GM11168 (cell line): ENCODE results near the gene CLCA1.

ENCODE experiments used
- in situ Hi-C: fragments of 300-500 bp; cut with MboI; formaldehyde crosslinking; loops from one replicate; pipeline ENCODE4 v1.12.0; 2022; ENCODE audit warnings: low sequenced_read_pairs; ENCODE audit not compliant: unreplicated experiment

CLCA1 gene

GRCh38 chr1:86468501-86468977 is at the start of gene CLCA1:
Gene CLCA1, plus strand, starts transcription at chr1:86468927. Its CDS starts 45 bp downstream, at chr1:86468972.
- in situ Hi-C loops: no loop called here

GRCh38 chr1:86419277-86419903 is 49.3 kb upstream of the CLCA1 start:
- in situ Hi-C loops: no loop called here

- in situ Hi-C loops: no loop called here
These were observed 47.0 kb upstream of the CLCA1 start for GRCh38 chr1:86421601-86422280.

GRCh38 chr1:86423473-86423872 is 45.3 kb upstream of the CLCA1 start:
- in situ Hi-C loops: no loop called here

GRCh38 chr1:86423873-86424272 is 44.9 kb upstream of the CLCA1 start, which contains the start of gene CLCA2:
Gene CLCA2, plus strand, starts transcription at chr1:86424171. Its CDS starts 77 bp downstream, at chr1:86424248.
- in situ Hi-C loops: no loop called here

GRCh38 chr1:86429122-86429725 is 39.5 kb upstream of the CLCA1 start:
- in situ Hi-C loops: no loop called here

GRCh38 chr1:86429835-86430234 is 38.9 kb upstream of the CLCA1 start:
- in situ Hi-C loops: no loop called here

- in situ Hi-C loops: no loop called here
These were observed 38.4 kb upstream of the CLCA1 start for GRCh38 chr1:86430376-86430775.

GRCh38 chr1:86434059-86434458 is 34.7 kb upstream of the CLCA1 start:
- in situ Hi-C loops: no loop called here

- in situ Hi-C loops: no loop called here
These were observed 33.4 kb upstream of the CLCA1 start for GRCh38 chr1:86435327-86435726.

GRCh38 chr1:86436041-86436440 is 32.7 kb upstream of the CLCA1 start:
- in situ Hi-C loops: no loop called here

GRCh38 chr1:86441581-86441980 is 27.1 kb upstream of the CLCA1 start:
- in situ Hi-C loops: no loop called here

GRCh38 chr1:86441997-86442396 is 26.7 kb upstream of the CLCA1 start:
- in situ Hi-C loops: no loop called here

- in situ Hi-C loops: no loop called here
These were observed 22.8 kb upstream of the CLCA1 start for GRCh38 chr1:86445919-86446318.

- in situ Hi-C loops: no loop called here
These were observed 21.4 kb upstream of the CLCA1 start for GRCh38 chr1:86447198-86447790.

GRCh38 chr1:86448670-86449069 is 20.1 kb upstream of the CLCA1 start:
- in situ Hi-C loops: no loop called here

- in situ Hi-C loops: no loop called here
These were observed 19.6 kb upstream of the CLCA1 start for GRCh38 chr1:86449103-86449502.

- in situ Hi-C loops: no loop called here
These were observed 17.9 kb upstream of the CLCA1 start for GRCh38 chr1:86450847-86451246.

- in situ Hi-C loops: no loop called here
These were observed 15.1 kb upstream of the CLCA1 start for GRCh38 chr1:86453664-86454063.

GRCh38 chr1:86455073-86455472 is 13.7 kb upstream of the CLCA1 start:
- in situ Hi-C loops: no loop called here

- in situ Hi-C loops: no loop called here
These were observed 7.7 kb upstream of the CLCA1 start for GRCh38 chr1:86460998-86461397.
